H1 (cell line): Measurements from ENCODE around the gene NDUFS4. TPM values are rescaled to one million over a fixed set of nuclear protein-coding genes. Genes with fewer than 3 reads are reported as not detected.

ENCODE experiments used
- ATF2 ChIP-seq: IDR thresholded peaks from 2 replicates; pipeline ENCODE4 v1.6.1; 2012; ENCODE audit warnings: low read length, inconsistent platforms
- ATF3 ChIP-seq: IDR thresholded peaks from 2 replicates; pipeline ENCODE4 v1.6.1; 2011; ENCODE audit warnings: low read depth, mild to moderate bottlenecking, low read length; ENCODE audit not compliant: insufficient read depth
- CEBPB ChIP-seq: IDR thresholded peaks from 2 replicates; pipeline ENCODE4 v1.6.1; 2012; ENCODE audit warnings: low read depth, low read length
- CREB1 ChIP-seq: IDR thresholded peaks from 2 replicates; pipeline ENCODE4 v1.6.1; 2012; ENCODE audit warnings: inconsistent platforms
- E2F6 ChIP-seq: IDR thresholded peaks from 2 replicates; pipeline ENCODE4 v1.6.1; 2012; ENCODE audit warnings: inconsistent platforms
- HDAC2 ChIP-seq, 2 experiments: fragments of 300-600 bp in 1 of 2; sonication (generic) in 1 of 2; IDR thresholded peaks; 2 replicates each; pipeline ENCODE4 v1.6.1; 2011 to 2012; ENCODE audit warnings: low read depth in 2 of 2, low read length in 2 of 2, mild to moderate bottlenecking in 2 of 2, moderate library complexity in 2 of 2, borderline replicate concordance in 1 of 2, inconsistent platforms in 1 of 2
- JUND ChIP-seq: IDR thresholded peaks from 2 replicates; pipeline ENCODE4 v1.6.1; 2011; ENCODE audit warnings: mild to moderate bottlenecking, improper control_type of control experiment, low read length
- KDM1A ChIP-seq: fragments of 200-600, 300-600 bp; sonication (generic); IDR thresholded peaks from 2 replicates; pipeline ENCODE4 v1.7.1; 2016; ENCODE audit warnings: mild to moderate bottlenecking, low read length, borderline replicate concordance
- polyA plus RNA-seq, 7 experiments: library from polyadenylated mRNA; depleted of rRNA in 3 of 7; stranded (reverse) in 5 of 7; unstranded in 2 of 7; fragments of >200 nt in 5 of 7; fragments of 200-250 nt in 2 of 7; gene quantifications; 1 replicate in 5 of 7; 2 replicates in 1 of 7; 4 replicates in 1 of 7; pipeline versions ENCODE4 v1.2.1 to v1.2.3, GENCODE V29; 2011 to 2013; ENCODE audit warnings: missing spikeins in 2 of 7, mixed read lengths in 2 of 7
- total RNA-seq: library from RNA; stranded (reverse); fragmentation: NEBNext Ultra II Directional; extraction: Animal tissue kit (Norgen Biotek cat#: 25700); gene quantifications from 2 replicates; pipeline ENCODE4 v1.2.1, GENCODE V29; 2021

NDUFS4 gene
- total and polyA plus RNA-seq, 2 of the 8 experiments (the other 6 are each of a cell fraction or from before 2014, with no cell fraction given): 74.6 to 75.9 TPM

DNA sequence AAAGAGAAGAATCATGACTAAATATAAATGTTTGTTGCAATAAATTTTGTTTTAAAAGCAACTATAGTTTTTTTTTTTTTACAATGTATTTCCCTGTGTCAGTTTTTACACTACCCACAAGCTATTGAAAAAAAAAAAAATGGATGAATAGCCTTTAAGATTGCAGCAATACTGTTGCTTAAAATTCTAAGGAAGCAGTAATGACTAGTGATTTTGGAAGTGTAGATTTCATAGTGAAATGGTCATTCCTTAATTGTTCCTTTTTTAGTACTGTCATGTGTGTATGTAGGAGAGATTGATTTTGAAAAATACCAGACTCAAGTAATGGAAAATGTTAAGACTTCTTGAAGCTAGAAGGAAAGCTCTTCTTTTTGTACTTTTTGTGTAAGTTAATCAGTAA lies 53.1 kb downstream of the NDUFS4 start (continued):
- no peak for TF ChIP-seq HDAC2 (IDR thresholded peaks at IDR 0.05; ENCODE audit: borderline replicate concordance in 1 of 2, low read depth in 2 of 2, low read length in 2 of 2)
- TF ChIP-seq ATF3: no peak
- no peak for TF ChIP-seq E2F6
- TF ChIP-seq JUND: no peak
- TF ChIP-seq CEBPB: no peak
- no peak for TF ChIP-seq ATF2
- no peak for TF ChIP-seq KDM1A
- no peak for TF ChIP-seq CREB1
- TF ChIP-seq, all 59 proteins: peak for 0
